HUES6 (cell line): ENCODE results near the gene MTG2.

Experiments
- H3K27ac ChIP-seq: 2 replicates; pipeline ENCODE4 v1.7.0; 2013; ENCODE audit warnings: low read depth, mild to moderate bottlenecking, low read length, inconsistent platforms
- H3K27me3 ChIP-seq: 2 replicates; pipeline ENCODE4 v1.6.1; 2013; ENCODE audit warnings: low read length; ENCODE audit not compliant: control insufficient read depth, insufficient read depth
- H3K36me3 ChIP-seq: 2 replicates; pipeline ENCODE4 v1.6.1; 2013; ENCODE audit warnings: low read length; ENCODE audit not compliant: control insufficient read depth, insufficient read depth
- H3K4me1 ChIP-seq: 2 replicates; pipeline ENCODE4 v1.6.1; 2013; ENCODE audit warnings: low read length; ENCODE audit not compliant: control insufficient read depth, insufficient read depth
- H3K4me3 ChIP-seq: 2 replicates; pipeline ENCODE4 v1.5.1; 2013; ENCODE audit warnings: low read depth, low read length
- H3K9ac ChIP-seq: one replicate; pipeline ENCODE4 v1.6.1; 2013; ENCODE audit warnings: mild to moderate bottlenecking, low read length
- H3K9me3 ChIP-seq: 2 replicates; pipeline ENCODE4 v1.6.1; 2013; ENCODE audit warnings: low read depth, low read length; ENCODE audit not compliant: control insufficient read depth, insufficient read depth

The MTG2 gene, protein sequence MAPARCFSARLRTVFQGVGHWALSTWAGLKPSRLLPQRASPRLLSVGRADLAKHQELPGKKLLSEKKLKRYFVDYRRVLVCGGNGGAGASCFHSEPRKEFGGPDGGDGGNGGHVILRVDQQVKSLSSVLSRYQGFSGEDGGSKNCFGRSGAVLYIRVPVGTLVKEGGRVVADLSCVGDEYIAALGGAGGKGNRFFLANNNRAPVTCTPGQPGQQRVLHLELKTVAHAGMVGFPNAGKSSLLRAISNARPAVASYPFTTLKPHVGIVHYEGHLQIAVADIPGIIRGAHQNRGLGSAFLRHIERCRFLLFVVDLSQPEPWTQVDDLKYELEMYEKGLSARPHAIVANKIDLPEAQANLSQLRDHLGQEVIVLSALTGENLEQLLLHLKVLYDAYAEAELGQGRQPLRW

DNA sequence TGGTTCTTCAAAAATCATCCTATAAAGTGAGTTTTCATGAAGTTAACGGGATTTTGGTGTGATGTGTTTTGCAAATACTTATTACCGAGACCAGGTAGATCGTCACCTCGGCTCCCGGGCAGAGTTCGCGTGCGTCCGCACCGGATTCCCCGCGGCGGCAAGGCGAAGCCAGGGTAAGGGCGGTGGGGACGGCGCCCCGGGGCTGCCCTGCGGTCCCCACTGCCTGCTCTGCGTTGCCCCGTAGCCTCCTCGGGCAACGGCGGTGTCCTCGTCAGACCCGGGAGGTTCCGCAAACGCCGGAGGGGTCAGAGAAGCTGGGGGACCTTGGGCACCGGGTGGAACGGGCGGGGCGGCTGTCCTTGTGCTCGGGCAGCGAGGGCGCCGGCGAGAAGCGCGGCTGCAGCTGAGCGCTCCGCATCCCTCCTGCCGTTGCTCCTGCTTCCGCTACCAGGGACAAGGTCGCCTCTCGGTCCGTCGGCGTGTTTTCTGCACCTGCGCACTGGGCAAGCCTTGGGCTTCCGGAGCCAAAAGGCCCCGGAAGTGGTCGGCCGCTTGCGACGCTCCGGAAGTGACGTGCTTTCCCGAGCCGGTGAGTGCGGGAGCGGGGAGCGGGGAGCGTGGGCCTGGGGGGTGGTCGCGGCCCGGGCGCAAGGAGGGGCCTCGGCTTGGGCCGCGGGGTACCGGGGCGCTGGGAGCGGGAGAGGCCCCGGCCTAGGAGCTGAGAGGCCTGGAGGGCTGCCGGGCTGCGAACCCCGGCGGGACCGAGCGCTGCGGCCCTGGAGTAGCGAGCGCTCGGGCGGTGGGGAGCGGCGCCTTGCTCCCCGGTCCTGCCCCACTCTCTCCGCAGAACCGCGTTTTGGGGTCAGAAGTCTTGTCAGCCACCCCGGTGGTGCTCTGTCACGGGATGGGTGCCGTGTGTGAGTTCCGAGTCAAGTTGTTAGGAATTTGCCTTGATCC lies at the start of gene MTG2:
Gene MTG2, plus strand, starts transcription at position 560 of the 957 bp plus-strand sequence. CDS start 10,393 bp downstream, outside the sequence.
- Histone ChIP-seq H3K4me3 (peak within 1 kb of the TSS; percentile 98), H3K4me1 (peaks cover 11% of the 10 kb centered on the region), H3K36me3 (peaks cover 11% of the 10 kb centered on the region), H3K9ac (peak within 1 kb of the TSS; percentile 90), H3K27ac (peak within 1 kb of the TSS; percentile 88), H3K27me3 (no peaks in the 10 kb centered on the region), H3K9me3 (no peaks in the 10 kb centered on the region)

DNA sequence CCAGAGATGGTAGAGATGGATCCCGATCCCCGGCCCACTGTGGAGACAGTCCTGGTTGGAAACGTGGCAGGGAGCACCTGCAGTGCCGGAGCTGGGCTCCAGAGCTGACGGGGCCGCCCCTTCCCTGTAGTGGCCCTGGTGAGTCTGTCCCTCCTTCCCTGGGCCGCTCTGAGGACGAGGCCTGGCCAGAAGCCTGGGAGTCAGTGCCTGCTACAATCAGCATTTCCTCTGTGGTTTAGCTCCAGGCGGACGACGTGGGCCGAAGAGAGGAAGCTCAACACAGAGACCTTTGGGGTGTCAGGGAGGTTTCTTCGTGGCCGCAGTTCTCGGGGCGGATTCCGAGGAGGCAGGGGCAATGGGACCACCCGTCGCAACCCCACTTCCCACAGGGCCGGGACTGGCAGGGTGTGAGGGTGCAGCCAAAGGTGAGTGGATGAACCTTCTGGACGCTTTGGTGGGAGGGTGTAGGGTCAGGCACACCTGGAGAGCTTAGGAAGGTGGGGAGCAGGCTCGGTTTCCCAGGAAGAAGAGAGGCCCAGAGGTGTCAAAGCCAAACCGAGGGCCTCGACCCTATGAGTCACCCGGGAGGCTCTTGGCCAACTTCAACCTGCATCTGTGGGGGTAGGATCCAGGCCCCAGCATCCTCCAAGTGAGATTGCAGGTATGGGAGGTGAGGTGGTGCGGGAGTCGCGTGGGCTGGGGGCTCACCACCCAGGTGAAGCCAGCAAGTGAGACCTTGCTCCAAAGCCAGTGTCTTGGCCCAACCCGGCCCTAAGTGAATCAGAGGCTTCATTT lies 49.6 kb upstream of the MTG2 start:
- Histone ChIP-seq H3K9ac (no peak overlapping the region), H3K27ac (no peak overlapping the region), H3K27me3 (no peaks in the 10 kb centered on the region), H3K4me3 (no peak overlapping the region), H3K36me3 (peaks cover 99% of the 10 kb centered on the region), H3K9me3 (no peaks in the 10 kb centered on the region), H3K4me1 (no peaks in the 10 kb centered on the region)

DNA sequence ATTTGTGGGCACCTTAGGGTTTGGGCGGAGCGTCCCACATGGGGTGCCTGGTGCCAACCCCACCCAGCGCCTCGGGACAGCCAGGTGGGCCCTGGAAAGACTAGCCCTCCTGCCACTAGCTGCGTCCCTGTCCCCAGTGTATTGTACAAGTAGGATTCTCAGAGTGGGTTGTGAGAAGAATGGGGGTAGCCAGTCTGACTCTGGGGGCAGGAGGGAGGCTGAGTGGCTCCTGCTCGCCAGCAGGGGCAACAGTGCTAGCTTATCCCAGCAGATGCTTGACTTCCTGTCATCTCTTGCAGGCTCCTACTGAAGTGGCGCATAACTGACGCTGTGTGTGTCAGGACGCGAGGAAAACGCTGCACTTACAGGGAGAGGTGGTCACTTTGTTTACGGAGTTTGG lies 49.0 kb upstream of the MTG2 start:
- Histone ChIP-seq H3K36me3 (peaks cover 99% of the 10 kb centered on the region), H3K27me3 (no peaks in the 10 kb centered on the region), H3K4me3 (no peak overlapping the region), H3K4me1 (no peaks in the 10 kb centered on the region), H3K27ac (no peak overlapping the region), H3K9ac (no peak overlapping the region), H3K9me3 (no peaks in the 10 kb centered on the region)

DNA sequence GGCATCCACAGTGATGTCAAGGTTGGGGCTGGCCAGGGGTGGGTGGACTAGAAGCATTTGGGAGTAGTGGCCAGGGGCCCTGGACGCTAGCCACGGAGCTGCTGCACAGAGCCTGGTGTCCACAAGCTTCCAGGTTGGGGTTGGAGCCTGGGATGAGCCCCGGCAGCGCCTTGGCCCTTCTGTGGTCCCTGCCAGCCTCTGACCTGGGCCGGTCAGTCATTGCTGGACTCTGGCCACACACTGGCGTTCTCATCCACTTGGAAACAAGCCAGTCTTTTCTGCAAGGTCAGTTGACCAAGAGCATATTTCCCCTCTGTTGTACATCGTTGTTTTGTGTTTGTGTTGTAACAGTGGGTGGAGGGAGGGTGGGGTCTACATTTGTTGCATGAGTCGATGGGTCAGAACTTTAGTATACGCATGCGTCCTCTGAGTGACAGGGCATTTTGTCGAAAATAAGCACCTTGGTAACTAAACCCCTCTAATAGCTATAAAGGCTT lies 48.0 kb upstream of the MTG2 start:
- Histone ChIP-seq H3K4me3 (no peak overlapping the region), H3K9me3 (no peaks in the 10 kb centered on the region), H3K9ac (no peak overlapping the region), H3K4me1 (no peaks in the 10 kb centered on the region), H3K27me3 (no peaks in the 10 kb centered on the region), H3K36me3 (peaks cover 99% of the 10 kb centered on the region), H3K27ac (no peak overlapping the region)

DNA sequence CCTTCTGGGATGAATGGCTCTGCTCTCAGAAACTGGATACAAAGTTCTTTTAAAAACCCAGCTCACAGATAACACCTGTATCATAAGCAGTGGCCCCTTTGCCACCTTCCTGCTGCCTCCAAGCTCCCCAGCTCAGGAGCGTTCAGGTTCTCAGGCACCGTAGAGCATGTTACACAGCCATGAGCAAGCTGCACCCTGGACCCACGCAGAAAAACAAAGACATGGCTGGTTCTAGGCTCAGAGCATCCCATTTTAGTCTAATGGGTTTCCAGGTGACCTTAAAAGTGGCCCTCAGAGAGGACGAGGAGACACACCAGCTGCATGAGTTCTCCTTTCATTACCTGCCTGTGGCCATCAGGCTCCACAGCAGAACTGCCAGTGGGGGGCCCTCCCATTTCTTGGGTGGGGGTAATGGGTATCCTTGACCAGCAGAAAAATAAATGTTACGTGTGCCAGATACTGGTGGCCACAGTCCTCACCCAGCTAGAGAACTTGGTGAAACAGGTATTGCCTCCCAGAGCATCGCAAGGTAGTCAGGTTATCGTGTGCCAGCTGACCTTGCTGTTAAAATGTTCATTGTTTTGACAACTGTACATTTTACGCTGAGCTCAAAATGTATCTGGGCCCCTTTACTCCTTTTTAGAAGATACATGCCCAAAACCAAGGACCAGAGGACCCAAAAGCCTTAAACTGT lies 47.1 kb upstream of the MTG2 start:
- Histone ChIP-seq H3K27ac (no peak overlapping the region), H3K9ac (no peak overlapping the region), H3K9me3 (no peaks in the 10 kb centered on the region), H3K36me3 (peaks cover 99% of the 10 kb centered on the region), H3K27me3 (no peaks in the 10 kb centered on the region), H3K4me1 (no peaks in the 10 kb centered on the region), H3K4me3 (no peak overlapping the region)

DNA sequence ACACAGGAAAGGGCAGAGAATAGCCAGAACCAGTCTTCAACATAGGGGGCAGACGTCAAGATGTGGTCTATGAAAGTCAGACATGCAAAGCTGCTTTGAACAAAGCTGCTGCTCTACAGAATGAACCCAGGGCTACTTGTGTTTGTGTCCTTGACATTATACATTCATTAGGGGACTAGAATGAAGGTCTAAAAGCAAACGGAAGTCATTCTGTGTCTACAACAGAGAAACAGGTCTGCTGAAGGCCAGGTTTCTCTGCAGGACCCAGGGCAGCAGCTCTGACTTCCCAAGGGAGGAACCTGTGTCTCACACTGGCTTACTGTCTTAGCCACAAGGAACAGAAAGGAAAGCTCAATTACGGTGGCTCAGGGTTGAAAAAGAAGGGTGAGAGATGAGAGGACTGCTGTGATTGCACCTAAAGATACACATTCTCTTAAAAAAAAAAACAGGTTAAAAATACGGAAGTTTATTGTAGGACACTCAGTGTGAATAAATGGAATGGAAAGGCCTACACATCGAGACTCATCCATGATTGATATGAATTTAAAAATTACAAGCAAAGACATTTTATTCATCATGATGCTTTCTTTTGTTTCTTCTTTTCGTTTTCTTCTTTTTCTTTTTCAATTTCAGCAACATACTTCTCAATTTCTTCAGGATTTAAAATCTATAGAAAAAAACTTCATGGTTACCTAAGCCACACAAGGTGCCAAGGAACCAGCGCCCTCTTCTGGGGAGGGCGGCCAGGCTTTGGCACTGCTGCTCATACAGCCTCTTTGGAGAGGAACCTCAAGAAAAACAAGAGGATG lies 46.3 kb upstream of the MTG2 start:
- no peak overlapping the region for H3K27ac ChIP-seq
- peaks cover 97% of the 10 kb centered on the region for H3K36me3 ChIP-seq
- no peaks in the 10 kb centered on the region for H3K27me3 ChIP-seq
- peaks cover 4% of the 10 kb centered on the region; the same call in 1 of the 2 replicates for H3K4me1 ChIP-seq
- H3K9ac ChIP-seq = no peak overlapping the region
- H3K4me3 ChIP-seq = no peak overlapping the region
- no peaks in the 10 kb centered on the region for H3K9me3 ChIP-seq

DNA sequence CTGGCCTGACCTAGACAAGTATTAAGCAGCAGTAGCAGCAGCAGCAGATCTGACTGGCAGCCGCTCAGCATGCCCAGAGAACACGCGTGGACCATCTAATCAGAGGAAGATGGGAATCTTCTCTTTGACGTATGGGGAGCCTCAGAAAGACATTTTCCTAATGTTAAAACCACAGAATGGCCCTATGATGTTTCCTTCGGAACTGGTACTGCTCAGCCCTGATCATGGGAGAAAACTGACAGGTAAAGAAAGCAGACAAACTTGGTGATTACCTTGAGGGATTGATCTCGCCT lies 45.8 kb upstream of the MTG2 start:
- H3K4me1 ChIP-seq = peaks cover 5% of the 10 kb centered on the region; the same call in 1 of the 2 replicates
- no peak overlapping the region for H3K9ac ChIP-seq
- peaks cover 93% of the 10 kb centered on the region for H3K36me3 ChIP-seq
- H3K9me3 ChIP-seq = no peaks in the 10 kb centered on the region
- no peak overlapping the region for H3K27ac ChIP-seq
- H3K4me3 ChIP-seq = no peak overlapping the region
- no peaks in the 10 kb centered on the region for H3K27me3 ChIP-seq

DNA sequence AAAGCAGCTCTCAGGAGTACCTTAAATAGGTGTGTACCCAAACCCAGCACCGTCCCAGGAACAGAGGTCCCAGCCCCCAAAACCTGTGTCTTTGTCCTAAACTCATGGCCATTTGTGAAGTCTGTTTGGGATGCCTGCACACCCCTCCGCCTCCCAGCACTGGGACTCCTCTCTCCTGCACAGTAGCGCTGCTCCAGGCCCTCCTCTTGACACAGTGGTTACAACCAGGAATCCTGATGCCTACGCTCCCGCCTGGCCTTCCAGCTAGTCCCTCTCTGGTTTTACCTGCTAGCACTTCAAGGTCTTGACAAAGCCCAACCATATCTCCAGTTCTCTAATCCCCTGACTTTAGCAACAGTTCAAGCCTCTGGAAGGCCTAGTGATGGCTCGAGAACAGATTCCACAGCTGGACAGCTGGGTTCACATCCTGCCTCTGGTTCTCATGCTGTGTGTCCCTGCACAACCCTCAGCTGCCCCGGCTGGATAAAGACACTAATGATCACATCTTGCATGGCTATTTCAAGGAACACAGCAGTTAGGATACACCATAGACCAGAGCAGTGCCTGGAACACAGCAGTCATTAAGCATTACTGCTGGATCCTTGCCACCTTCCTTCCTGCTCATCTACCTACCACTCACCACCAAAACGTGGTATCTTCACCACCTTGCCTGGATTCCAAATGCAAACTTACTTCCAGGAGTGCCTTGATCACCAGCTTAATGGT lies 45.2 kb upstream of the MTG2 start:
- peaks cover 5% of the 10 kb centered on the region; the same call in 1 of the 2 replicates for H3K4me1 ChIP-seq
- no peak overlapping the region for H3K9ac ChIP-seq
- no peak overlapping the region for H3K27ac ChIP-seq
- H3K4me3 ChIP-seq = no peak overlapping the region
- no peaks in the 10 kb centered on the region for H3K9me3 ChIP-seq
- peaks cover 87% of the 10 kb centered on the region for H3K36me3 ChIP-seq
- H3K27me3 ChIP-seq = no peaks in the 10 kb centered on the region

DNA sequence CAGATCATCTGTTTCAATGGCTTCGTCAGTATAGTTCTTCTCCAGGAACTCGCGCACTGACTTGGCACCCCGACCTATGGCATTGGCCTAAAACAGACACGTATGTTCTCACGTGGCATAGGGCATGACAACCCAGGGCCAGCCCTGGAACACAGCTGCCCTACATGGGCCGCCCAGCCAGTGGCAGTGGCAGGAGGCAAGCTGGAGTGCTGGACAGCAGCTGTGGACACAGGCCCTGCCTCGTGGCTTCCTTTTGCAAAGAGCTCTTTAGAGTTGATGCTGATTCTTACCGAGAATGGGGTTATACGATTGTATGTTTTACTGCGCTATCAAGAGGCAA lies 44.7 kb upstream of the MTG2 start:
- H3K27me3 ChIP-seq = no peaks in the 10 kb centered on the region
- H3K4me1 ChIP-seq = peaks cover 5% of the 10 kb centered on the region; the same call in 1 of the 2 replicates
- H3K9ac ChIP-seq = no peak overlapping the region
- H3K27ac ChIP-seq = no peak overlapping the region
- H3K9me3 ChIP-seq = no peaks in the 10 kb centered on the region
- peaks cover 82% of the 10 kb centered on the region for H3K36me3 ChIP-seq
- H3K4me3 ChIP-seq = no peak overlapping the region
